Ecto neural progenitor cell (in vitro differentiated cells): ENCODE data around the gene AP5Z1.
A peak's percentile ranks its signal among the peaks of the same experiment; 100 is the strongest.

Experiments used
- DNase-seq: peaks from one replicate; pipeline ENCODE4 v3.0.0-alpha.2; 2018; ENCODE audit warnings: low spot score

AP5Z1 gene

GRCh38 chr7:4820967-4821471 is 45.6 kb downstream of the AP5Z1 start:
- DNase-seq, result no peak

GRCh38 chr7:4822677-4823076 is 47.3 kb downstream of the AP5Z1 start:
- DNase-seq, result no peak

- no peak for DNase-seq
Observed at GRCh38 chr7:4823441-4824119, 48.2 kb downstream of the AP5Z1 start.

DNA sequence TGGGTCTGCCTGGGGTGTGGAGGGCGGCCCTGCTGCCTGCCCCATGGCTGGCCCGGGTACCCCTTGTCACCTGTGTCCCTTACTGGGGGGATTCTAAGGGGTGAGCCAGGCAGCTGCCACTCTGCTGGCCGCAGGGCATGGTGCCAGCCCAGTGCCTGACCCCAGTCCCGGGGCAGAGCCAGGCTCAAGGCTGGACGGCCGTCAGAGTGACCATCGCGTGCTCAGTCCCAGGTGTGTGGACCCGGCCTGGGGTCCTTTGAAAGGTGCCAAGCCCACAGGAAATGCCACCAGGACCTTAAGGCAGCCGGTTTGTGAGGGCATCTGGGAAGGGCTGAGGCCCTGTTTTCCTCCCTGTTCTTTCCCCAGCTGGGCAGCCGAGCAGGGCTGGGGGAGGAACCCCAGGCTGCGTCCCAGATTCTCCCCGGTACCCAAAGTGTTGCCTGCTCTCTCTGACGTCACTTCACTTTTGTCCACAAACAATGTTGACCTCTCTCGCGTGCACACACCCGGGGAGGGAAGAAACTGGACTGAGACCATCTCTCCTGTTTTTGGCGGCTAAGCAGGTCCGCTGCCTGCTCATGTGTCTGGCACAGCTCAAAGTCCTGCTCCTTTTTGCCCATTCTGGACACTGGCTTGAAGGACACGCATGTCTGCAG is 48.8 kb downstream of the AP5Z1 start:
- DNase-seq, result no peak

- DNase-seq, result no peak
Observed at GRCh38 chr7:4825081-4825480, 49.7 kb downstream of the AP5Z1 start.

GRCh38 chr7:4828720-4829383 is 53.4 kb downstream of the AP5Z1 start:
- no peak for DNase-seq

- peak; percentile 82 for DNase-seq
Observed at GRCh38 chr7:4830176-4830575, 54.8 kb downstream of the AP5Z1 start.

DNA sequence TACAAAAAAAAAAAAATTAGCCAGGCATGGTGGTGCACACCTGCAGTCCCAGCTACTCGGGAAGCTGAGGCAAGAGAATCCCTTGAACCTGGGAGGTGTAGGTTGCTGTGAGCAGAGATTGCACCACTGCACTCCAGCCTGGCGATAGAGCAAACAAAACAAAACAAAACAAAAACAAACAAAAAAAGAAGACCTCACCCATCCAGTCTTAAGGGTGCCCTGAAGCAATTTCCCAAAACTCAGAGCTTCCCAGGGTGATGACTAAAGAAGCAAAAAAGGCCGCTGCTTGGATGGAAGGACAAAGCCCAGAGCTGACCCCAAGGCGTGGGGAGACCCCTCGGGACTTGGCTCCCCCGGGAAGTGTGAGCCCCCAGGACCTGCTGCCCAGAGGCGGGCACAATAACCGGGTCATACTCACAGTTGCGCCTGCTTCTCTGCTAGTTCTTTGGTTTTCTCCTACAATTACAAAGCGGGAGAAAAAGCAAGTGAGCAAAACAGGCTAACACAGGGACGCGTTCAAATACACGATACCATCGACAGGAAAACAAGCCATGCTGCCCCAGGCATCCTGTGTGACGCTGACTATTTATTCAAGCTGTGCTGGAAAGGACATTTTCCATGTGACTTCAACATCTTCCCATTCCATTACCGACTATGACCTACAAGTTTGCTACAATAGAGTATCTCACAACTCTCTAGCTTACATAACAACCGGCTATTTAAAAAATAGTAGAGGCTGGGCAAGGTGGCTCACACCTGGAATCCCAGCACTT is 56.5 kb downstream of the AP5Z1 start:
- peak; percentile 40 for DNase-seq

- no peak for DNase-seq
Observed at GRCh38 chr7:4832711-4833110, 57.3 kb downstream of the AP5Z1 start.

- no peak for DNase-seq
Observed at GRCh38 chr7:4833176-4833575, 57.8 kb downstream of the AP5Z1 start.

DNA sequence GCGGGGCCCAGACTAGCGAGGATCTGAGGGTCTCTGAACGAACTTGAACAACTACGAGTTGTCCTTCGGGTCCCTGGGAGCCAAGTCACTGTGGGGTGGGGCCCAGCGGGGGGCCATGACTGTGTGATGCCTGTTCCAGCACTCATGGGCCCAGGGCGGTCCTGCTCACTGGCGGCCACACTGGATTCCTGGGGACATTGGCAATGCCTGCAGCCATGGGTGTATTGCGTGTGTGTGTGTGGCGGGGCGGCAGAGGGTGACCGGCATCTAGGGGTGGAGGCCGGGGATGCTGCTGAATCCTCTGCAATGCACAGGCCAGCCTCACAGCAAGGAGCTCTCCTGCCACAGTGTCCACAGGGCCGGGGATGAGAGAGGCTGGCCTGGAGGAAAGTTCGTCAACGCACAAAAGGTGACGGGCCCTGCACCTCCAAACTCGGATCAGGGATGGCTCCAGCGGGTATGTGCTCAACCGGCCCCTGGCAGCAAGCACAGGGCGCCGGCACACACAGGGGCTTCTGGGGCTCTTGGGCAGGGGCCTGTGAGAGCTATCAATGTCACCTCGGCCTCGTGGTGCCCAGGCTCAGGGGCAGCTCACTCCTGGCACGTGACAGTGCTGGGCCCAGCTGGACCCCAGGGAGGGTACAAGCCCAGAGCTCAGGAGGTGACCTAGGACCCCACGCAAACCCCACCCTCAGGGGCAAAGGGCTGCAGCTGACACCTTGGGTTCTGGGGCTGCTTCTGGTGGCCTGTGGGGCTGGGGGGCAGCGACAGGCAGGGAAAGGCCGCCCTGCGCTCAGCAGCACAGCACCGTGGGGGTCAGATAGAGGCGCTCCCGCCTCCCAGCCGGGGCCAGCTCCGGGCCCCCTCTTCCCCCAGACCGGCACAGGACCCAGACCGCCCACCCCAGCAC is 58.5 kb downstream of the AP5Z1 start:
- DNase-seq, result no peak

- DNase-seq, result no peak
Observed at GRCh38 chr7:4834601-4835397, 59.4 kb downstream of the AP5Z1 start.

GRCh38 chr7:4835398-4836205 is 60.2 kb downstream of the AP5Z1 start:
- DNase-seq, result no peak

GRCh38 chr7:4836206-4836661 is 60.8 kb downstream of the AP5Z1 start:
- DNase-seq, result no peak

GRCh38 chr7:4837041-4837802 is 61.8 kb downstream of the AP5Z1 start:
- no peak for DNase-seq

- no peak for DNase-seq
Observed at GRCh38 chr7:4837803-4838625, 62.6 kb downstream of the AP5Z1 start.

DNA sequence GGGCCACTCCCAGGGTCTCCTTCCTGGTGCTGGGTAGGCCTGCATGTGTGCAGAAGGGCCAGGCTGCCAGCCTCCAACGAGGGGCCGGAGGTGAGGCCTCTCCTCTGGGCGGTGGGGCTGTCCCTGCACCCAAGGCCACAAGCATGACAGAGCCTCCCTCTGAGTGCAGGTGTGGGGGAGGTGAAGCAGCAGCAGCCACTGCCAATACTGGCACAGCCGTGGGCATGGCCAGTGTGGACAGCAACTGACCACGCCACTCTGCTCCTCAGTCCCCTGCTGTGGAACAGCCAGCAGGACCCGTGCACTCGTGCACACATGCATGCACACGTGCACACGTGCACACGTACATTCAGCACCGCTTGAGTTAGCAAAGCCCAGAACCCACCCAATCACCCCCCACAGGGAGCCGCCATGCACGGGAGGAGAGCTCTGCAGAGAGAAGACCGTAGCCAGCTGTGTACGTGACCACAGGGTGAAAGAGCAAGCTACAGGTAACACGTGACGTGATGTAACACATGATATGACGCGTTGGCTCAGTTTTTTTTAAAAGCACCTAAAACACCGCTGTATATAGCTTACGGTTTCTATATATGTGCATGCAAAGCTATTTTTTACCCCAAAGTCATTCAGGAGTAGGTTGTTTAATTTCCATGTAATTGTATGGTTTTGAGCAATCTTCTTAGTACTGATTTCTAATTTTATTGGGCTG is 63.4 kb downstream of the AP5Z1 start:
- no peak for DNase-seq
